A673 (cell line): ENCODE measurements around the gene DYNC2LI1. TPM values are rescaled to one million over a fixed set of nuclear protein-coding genes. Genes with fewer than 3 reads are reported as not detected.
"Not testable (repeated sequence)": the region's sequence is repeated elsewhere in the genome, so short reads cannot be mapped to it uniquely, and the experiment has no call there.

Source experiments
- Bru-seq: library from RNA; stranded (reverse); fragments of 400-500 nt; gene quantifications from one replicate; lab custom pipeline; 2021; lab: Mats Ljungman, UMichigan
- BruChase-seq, 2 experiments: library from RNA; stranded (reverse); fragments of 400-500 nt; gene quantifications; one replicate each; lab custom pipeline; 2021; lab: Mats Ljungman, UMichigan
- BruUV-seq: library from RNA; stranded (reverse); fragments of 400-500 nt; replicated peaks from 2 replicates; lab custom pipeline; 2021; lab: Mats Ljungman, UMichigan
- CTCF ChIA-PET: fragments of 300-600 bp; sonication (Branson Sonifier 250); formaldehyde crosslinking; loops from one replicate; lab custom pipeline; 2022; ENCODE audit warnings: antibody characterized with exemption; lab: Charles Lee
- POLR2A ChIA-PET: fragments of 300-600 bp; sonication (Branson Sonifier 250); formaldehyde crosslinking; loops from one replicate; lab custom pipeline; 2022; ENCODE audit warnings: antibody characterized with exemption; ENCODE audit not compliant: low non-redundant PET; lab: Charles Lee
- DNase-seq: peaks from one replicate; pipeline ENCODE4 v3.0.0-alpha.2; 2015; ENCODE audit warnings: low spot score
- H3K27ac ChIP-seq: fragments of 200-600 bp; sonication (generic); 2 replicates; pipeline ENCODE4 v1.5.1; 2016; ENCODE audit warnings: mixed run types, low read depth, mild to moderate bottlenecking, mixed read lengths, antibody characterized with exemption, low read length; ENCODE audit not compliant: poor library complexity, severe bottlenecking
- H3K27me3 ChIP-seq: fragments of 200-600 bp; sonication (generic); replicated peaks from 2 replicates; pipeline ENCODE4 v1.6.1; 2017; ENCODE audit warnings: mixed run types, low read depth, mild to moderate bottlenecking, mixed read lengths, antibody characterized with exemption, low read length; ENCODE audit not compliant: insufficient read depth, poor library complexity
- H3K36me3 ChIP-seq: fragments of 200-600 bp; sonication (generic); 2 replicates; pipeline ENCODE4 v1.6.1; 2016; ENCODE audit warnings: mixed run types, mild to moderate bottlenecking, mixed read lengths, antibody characterized with exemption, low read length; ENCODE audit not compliant: insufficient read depth, poor library complexity, severe bottlenecking
- H3K4me1 ChIP-seq: fragments of 200-600 bp; sonication (generic); 2 replicates; pipeline ENCODE4 v1.6.1; 2017; ENCODE audit warnings: mixed run types, mild to moderate bottlenecking, mixed read lengths, antibody characterized with exemption, low read length; ENCODE audit not compliant: insufficient read depth, poor library complexity, severe bottlenecking
- H3K4me3 ChIP-seq: fragments of 200-600 bp; sonication (generic); 2 replicates; pipeline ENCODE4 v1.5.1; 2016; ENCODE audit warnings: low read depth, mixed run types, mild to moderate bottlenecking, mixed read lengths, low read length; ENCODE audit not compliant: poor library complexity, severe bottlenecking
- H3K9me3 ChIP-seq: fragments of 200-600 bp; sonication (generic); 2 replicates; pipeline ENCODE4 v1.6.1; 2016; ENCODE audit warnings: mixed run types, low read depth, mild to moderate bottlenecking, mixed read lengths, antibody characterized with exemption, low read length; ENCODE audit not compliant: poor library complexity, severe bottlenecking
- CTCF ChIP-seq: fragments of 300-800, 200-600 bp; sonication (generic); conservative IDR thresholded peaks from 2 replicates; pipeline ENCODE4 v1.5.1; 2017; ENCODE audit warnings: low read depth, mild to moderate bottlenecking, antibody characterized with exemption, low read length, moderate library complexity, mixed read lengths
- EZH2 ChIP-seq: fragments of 200-600 bp; sonication (generic); IDR thresholded peaks from 2 replicates; pipeline ENCODE4 v1.6.1; 2017; ENCODE audit warnings: borderline replicate concordance, low read depth, mild to moderate bottlenecking, mixed read lengths, antibody characterized with exemption, low read length; ENCODE audit not compliant: poor library complexity, severe bottlenecking
- intact Hi-C: fragments of 100-400 bp; cut with micrococcal nuclease; formaldehyde crosslinking; loops from one replicate; pipeline ENCODE4 v1.10.0; 2022; ENCODE audit not compliant: unreplicated experiment
- long read RNA-seq: library from polyadenylated mRNA; stranded (forward); transcript quantifications from one replicate; pipeline ENCODE4 v2.0.0, GENCODE V29; 2022
- total RNA-seq: library from RNA; stranded (reverse); gene quantifications from 2 replicates; pipeline ENCODE4 v1.2.3, GENCODE V29; 2021

The DYNC2LI1 gene
- total RNA-seq, result 14.8 and 21.3 TPM in 2 replicates
- Bru-seq, nascent RNA, result percentile 62 among the genes with signal in this experiment
- BruChase-seq, experiment 1, labeled RNA remaining after a 2-hour chase, result percentile 63 among the genes with signal in this experiment
- BruChase-seq, experiment 2, labeled RNA remaining after a 6-hour chase, result percentile 54 among the genes with signal in this experiment
- long read RNA-seq, transcript DYNC2LI1-201 (13 exons, 1,399 nt), result minor isoform, 5 of 20 reads
- long read RNA-seq, transcript DYNC2LI1-210 (13 exons, 1,346 nt), result major isoform, 6 of 20 reads
- long read RNA-seq, partial matches to known transcripts, result 4 of 20 reads
- long read RNA-seq, other reads (novel, unspliced or antisense), result 3 of 20 reads

GRCh38 chr2:43773876-43774613, at the start of gene DYNC2LI1:
Gene DYNC2LI1 (plus strand): TSS chr2:43774039. CDS start chr2:43774139, 100 bp downstream.
- peak; percentile 95 for DNase-seq
- H3K36me3 ChIP-seq, result no peaks in the 10 kb centered on the region
- no peaks in the 10 kb centered on the region for H3K4me1 ChIP-seq
- no peaks in the 10 kb centered on the region for H3K9me3 ChIP-seq
- ChIA-PET CTCF (interaction anchor here (0.6 kb wide), 1 partner anchor 24 kb away, joined by 3 read pairs; no protein-coding TSS in a partner anchor), POLR2A (no interaction called here)
- TSS peak; percentile 66 for BruUV-seq
- H3K27ac ChIP-seq, result peak within 1 kb of the TSS; percentile 68
- TF ChIP-seq EZH2 (no peak), CTCF (no peak)
- intact Hi-C loops, result no loop called here
- H3K4me3 ChIP-seq, result peak within 1 kb of the TSS; percentile 76
- no peaks in the 10 kb centered on the region for H3K27me3 ChIP-seq

- Histone ChIP-seq H3K27ac (no peak overlapping the region), H3K4me1 (no peaks in the 10 kb centered on the region), H3K4me3 (no peak overlapping the region), H3K36me3 (no peaks in the 10 kb centered on the region), H3K27me3 (no peaks in the 10 kb centered on the region), H3K9me3 (no peaks in the 10 kb centered on the region)
- no TSS peak for BruUV-seq
- ChIA-PET POLR2A (no interaction called here), CTCF (no interaction called here)
- no peak for TF ChIP-seq EZH2
- TF ChIP-seq CTCF, result no peak
- intact Hi-C loops, result no loop called here
- DNase-seq, result no peak
Measured at GRCh38 chr2:43724728-43725526, 48.9 kb upstream of the DYNC2LI1 start.

- TF ChIP-seq EZH2 (no peak), CTCF (no peak)
- CTCF ChIA-PET, result no interaction called here
- intact Hi-C loops, result no loop called here
Measured at GRCh38 chr2:43725711-43726246, 48.1 kb upstream of the DYNC2LI1 start.

GRCh38 chr2:43726961-43727633, 46.7 kb upstream of the DYNC2LI1 start:
- H3K27me3 ChIP-seq, intact Hi-C loops, POLR2A ChIA-PET, CTCF ChIA-PET, H3K27ac ChIP-seq, BruUV-seq, H3K4me1 ChIP-seq, H3K4me3 ChIP-seq, H3K36me3 ChIP-seq, H3K9me3 ChIP-seq, DNase-seq: not testable (repeated sequence)

More at GRCh38 chr2:43725711-43726246, 48.1 kb upstream of the DYNC2LI1 start:
- no peak overlapping the region for H3K27ac ChIP-seq
- H3K4me3 ChIP-seq, result no peak overlapping the region
- no peak for DNase-seq
- BruUV-seq, result no TSS peak
- H3K9me3 ChIP-seq, result no peaks in the 10 kb centered on the region
- POLR2A ChIA-PET, result no interaction called here
- H3K27me3 ChIP-seq, result no peaks in the 10 kb centered on the region
- no peaks in the 10 kb centered on the region for H3K36me3 ChIP-seq
- H3K4me1 ChIP-seq, result no peaks in the 10 kb centered on the region
